Measurements from ENCODE around the gene PLPP3. TPM values are rescaled to one million over a fixed set of nuclear protein-coding genes. Genes with fewer than 3 reads are reported as not detected.

The PLPP3 gene
- total RNA-seq, 1 donor from 2014 or later = 198 TPM

DNA sequence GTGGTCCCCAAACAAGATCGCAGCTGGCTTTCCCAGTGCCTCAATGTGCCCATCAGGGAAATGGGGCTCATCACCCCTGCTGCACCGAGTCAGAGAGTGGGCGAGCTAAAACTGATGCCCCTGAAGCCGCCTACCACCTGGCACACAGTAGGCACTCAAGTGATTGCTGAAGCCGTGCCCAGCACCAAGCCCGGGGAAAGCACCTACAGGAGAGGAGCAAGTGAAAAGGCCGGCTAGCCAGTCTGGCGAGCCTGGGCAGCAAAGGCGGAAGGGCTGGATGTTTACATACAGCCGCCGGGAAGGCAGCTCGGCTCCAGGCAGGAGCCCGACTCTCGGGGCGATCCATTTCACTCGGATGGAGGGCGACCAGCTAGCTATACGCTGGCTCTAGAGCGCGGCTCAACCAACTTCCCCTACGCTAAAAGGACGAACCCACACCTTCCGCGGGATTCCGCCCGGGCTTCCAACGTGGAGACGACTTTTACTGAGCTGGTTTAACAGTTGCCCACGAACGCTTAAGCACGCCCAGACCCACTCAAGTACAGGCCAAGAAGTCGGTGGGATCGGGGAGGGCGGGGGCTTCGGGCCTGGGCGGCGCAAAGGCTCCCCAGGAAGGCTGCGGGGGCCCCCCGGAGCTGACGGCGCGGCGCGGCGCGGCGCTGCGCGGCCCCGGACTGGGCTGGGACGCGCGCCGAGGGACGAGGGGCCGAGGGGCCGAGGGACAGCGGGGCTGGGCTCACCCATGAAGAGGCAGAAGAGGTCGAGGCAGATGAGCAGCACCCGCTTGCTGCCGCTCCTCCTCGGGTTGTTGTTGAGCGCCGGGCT lies 1.0 kb downstream of the PLPP3 start:
- peak; percentile 11 for ATAC-seq
- DNase-seq (ENCODE audit: low spot score) = peak; percentile 73
- intact Hi-C loops (cut with DNase I) = no loop called here

GRCh38 chr1:56577406-56578137 lies 1.8 kb downstream of the PLPP3 start:
- peak; percentile 16 for ATAC-seq
- no peak for DNase-seq (ENCODE audit: low spot score)
- intact Hi-C loops (cut with DNase I) = no loop called here

DNA sequence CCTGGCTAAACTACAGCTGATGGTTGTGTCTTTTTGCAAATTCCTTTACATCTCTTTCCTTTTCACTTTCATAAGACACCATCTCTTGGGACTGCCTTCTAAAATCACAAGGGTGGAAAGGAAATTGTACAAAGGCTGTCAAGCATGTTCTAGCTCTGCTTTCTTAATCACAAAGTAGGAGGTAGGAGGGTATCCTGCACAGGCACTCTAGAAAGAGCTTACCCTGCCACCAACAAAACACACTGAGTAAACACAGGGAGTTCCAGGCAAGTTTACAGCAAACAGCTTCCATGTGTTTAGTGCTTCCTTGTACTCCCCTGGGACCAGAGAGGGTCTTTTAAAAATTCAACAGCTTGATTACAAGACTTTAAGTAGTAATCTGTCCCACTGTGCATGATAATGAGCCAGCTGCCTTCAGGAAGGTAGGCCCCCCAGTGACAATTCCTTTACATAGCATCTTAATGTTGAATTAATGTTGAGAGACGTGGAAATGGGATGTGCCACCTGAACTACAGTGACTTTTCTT lies 2.4 kb downstream of the PLPP3 start:
- ATAC-seq (peak; percentile 7), DNase-seq (ENCODE audit: low spot score) (no peak)
- intact Hi-C loops (cut with DNase I) = no loop called here

DNA sequence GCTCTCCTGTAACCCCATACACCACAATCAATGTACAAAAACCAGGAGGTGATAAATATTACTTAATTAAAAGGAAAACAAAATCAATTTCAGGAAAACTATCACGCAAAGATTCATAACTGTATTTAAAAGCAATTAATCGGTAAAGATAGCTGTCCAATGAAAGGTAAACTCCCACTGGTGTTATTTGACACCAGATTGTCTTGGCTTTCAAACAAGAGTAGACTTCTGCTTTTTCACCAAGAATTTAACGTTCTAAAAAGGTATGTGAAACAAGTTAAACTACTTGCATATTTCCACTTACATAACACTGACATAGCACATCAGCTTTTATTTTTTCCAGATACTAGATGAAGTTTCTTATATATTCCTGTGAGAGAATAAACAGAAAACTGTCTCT lies 3.5 kb downstream of the PLPP3 start:
- intact Hi-C loops (cut with DNase I) = no loop called here
- DNase-seq (ENCODE audit: low spot score) (no peak), ATAC-seq (no peak)

- intact Hi-C loops (cut with DNase I) = no loop called here
- no peak for DNase-seq (ENCODE audit: low spot score)
- no peak for ATAC-seq
Observed at GRCh38 chr1:56574794-56575193, 4.6 kb downstream of the PLPP3 start.

GRCh38 chr1:56573311-56573710 lies 6.1 kb downstream of the PLPP3 start:
- ATAC-seq (no peak), DNase-seq (ENCODE audit: low spot score) (no peak)
- intact Hi-C loops (cut with DNase I) = no loop called here

DNA sequence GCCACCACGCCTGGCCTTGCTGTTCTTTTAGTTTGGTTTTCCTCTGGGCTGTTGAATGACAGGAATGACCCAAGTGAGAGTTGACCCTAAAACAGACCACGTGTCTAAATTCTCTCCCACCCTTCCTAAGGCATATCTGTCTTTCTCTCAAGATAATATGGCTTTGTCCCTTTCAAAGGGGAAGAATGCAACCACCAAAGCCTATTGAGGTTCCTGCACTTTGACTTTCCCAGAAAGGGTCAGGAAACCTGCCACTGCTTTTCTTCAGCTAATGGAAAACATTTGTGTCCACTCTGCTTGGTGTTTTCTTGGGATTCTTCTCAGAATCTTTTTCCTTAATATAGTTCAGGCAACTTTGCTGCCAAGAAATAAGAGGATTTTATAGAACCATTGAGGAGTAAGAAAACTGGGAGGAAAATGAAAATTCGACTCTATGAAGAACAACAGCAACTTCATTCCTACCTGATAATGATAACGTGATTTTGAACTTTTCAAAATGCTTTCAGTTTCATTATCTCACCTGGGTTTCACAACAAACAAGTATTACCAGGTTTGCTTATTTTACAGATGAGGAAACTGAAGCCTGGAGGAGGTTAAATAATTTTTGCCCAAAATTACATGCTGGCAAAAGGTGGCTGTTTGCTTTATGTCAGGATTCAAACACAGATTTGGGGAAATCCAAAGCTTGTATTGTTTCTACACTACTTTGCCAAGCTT lies 6.9 kb downstream of the PLPP3 start:
- ATAC-seq (no peak), DNase-seq (ENCODE audit: low spot score) (no peak)
- intact Hi-C loops (cut with DNase I) = no loop called here

GRCh38 chr1:56571448-56571847 lies 7.9 kb downstream of the PLPP3 start:
- ATAC-seq = no peak
- intact Hi-C loops (cut with DNase I) = no loop called here
- DNase-seq (ENCODE audit: low spot score) = no peak

GRCh38 chr1:56570924-56571372 lies 8.4 kb downstream of the PLPP3 start:
- no peak for DNase-seq (ENCODE audit: low spot score)
- intact Hi-C loops (cut with DNase I) = no loop called here
- peak; percentile 39 for ATAC-seq

DNA sequence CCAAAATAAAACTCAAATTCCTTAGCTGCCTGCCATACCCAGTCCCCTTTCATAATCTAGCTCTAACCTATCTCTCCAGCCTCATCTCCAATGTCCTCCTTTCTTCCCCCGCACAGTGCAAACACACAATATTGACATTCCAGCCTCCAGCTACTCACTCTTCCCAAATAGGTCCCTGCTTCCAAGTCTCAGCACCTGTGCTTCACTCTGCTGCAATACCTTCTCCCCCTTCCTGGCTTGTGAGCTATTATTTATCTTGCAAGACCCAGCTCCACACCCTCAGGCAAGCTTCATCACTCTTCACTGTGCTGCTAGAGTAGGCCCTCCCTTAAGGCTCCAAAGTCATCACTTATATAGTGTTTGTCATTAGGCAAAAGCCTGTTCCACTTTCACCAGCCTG lies 9.7 kb downstream of the PLPP3 start:
- no peak for ATAC-seq

DNA sequence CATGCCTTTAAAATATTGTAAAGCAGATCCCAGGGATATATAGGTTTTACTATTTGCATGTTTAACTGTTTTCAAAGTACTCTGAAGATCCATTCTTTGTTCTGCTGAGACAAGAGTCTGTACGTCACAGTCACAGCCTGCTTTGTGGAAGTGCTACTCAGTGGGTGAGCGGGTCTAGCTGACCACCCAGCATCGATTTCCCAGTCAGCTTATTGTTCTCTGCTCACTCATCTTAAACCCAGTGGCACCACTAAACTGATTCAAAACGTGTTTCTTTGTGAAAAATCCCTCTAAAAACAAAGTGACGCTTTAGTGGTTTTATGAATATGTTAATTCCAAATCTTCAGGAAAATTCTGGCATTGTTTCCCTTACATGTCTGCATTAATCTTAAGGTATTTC lies 12.4 kb downstream of the PLPP3 start:
- ATAC-seq (no peak), DNase-seq (ENCODE audit: low spot score) (no peak)

More for the DNA sequence above, 9.7 kb downstream of the PLPP3 start:
- no peak for DNase-seq (ENCODE audit: low spot score)
- intact Hi-C loops (cut with DNase I) = no loop called here

DNA sequence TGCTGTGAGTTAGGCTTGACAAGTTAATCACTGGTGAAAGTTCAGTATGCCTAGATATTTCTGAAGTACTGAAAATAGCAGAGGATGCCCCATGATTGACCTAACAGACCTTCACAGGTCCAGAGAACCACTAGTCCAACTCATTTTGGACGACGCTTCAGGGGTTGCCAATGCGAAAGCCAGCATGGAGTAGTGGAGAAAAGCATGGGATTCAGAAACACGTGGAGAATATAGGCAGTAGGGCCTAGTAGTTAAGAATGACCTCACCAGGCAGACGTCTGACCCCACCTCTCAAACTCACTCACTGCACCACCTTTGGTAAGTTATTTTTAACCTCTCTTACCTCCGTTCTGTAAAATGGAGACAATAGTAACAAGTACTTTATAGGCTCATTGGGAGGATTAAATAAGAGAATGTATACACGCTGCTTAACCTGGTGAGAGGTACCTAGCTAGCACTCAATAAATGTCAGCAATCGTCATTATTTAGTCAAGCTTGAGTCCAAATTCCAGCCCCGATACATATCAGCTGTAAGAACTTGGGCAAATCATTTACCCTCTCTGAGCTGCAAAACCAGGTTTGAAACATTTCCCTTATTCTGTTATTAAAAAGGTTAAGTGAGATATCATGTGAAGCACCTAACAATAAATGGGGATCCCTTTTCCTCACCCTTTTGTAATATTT lies 13.2 kb downstream of the PLPP3 start:
- intact Hi-C loops (cut with DNase I) = no loop called here
- ATAC-seq (peak; percentile 8), DNase-seq (ENCODE audit: low spot score) (no peak)

More for the DNA sequence above, 12.4 kb downstream of the PLPP3 start:
- intact Hi-C loops (cut with DNase I) = no loop called here

GRCh38 chr1:56564615-56565014 lies 14.7 kb downstream of the PLPP3 start:
- intact Hi-C loops (cut with DNase I) = no loop called here
- ATAC-seq = no peak
- DNase-seq (ENCODE audit: low spot score) = no peak

DNA sequence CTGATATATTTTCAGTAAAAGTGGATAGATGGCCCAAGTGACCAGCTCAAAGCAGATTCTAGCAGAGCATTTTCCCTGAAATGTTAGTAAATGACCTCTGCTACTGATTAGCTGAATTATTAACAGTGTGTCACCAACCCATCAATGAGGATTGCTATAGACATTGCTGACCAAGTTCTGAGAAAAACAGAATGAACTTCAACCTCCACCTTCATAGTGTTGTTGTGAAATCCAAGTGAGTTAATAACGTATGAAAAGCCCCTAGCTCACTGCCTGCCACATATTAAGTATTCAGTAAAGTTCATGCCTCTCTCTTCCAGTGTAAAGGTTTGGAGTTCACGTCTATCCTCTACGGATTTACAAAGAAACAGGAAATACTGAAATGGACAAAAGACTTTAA lies 15.8 kb downstream of the PLPP3 start:
- DNase-seq (ENCODE audit: low spot score) (no peak), ATAC-seq (no peak)
- intact Hi-C loops (cut with DNase I) = no loop called here

- intact Hi-C loops (cut with DNase I) = no loop called here
- ATAC-seq (no peak), DNase-seq (ENCODE audit: low spot score) (no peak)
Observed at GRCh38 chr1:56562891-56563452, 16.4 kb downstream of the PLPP3 start.

DNA sequence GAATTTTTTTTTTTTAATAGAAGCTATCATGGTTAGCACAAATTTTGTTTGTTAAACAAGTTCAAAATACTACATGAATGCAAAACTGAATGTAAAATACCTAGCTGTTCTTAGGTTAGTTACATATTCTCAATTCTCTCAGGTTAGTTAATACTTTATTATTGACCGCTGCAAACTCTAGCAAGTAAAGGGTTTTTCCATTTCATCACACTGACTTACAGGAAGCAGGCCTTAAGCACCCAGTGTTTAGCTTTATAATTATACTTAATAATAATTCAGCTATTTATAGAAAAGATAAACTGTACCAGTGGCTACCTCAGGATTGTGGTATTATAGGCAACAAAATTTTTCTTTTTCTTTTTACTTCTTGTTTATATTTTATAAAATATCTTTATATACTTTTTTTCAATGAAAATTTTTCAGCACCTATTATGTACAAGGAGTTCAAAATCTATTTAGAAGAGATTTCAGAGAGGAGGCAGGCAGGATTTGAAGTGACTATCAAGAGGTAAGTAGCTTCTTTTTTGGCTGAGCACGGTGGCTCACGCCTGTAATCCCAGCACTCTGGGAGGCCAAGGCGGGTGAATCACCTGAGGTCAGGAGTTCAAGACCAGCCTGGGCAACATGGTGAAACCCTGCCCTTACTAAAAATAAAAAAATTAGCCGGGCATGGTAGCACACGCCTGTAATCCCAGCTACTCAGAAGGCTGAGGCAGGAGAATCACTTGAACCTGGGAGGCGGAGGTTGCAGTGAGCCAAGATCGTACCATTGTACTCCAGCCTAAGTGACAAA lies 17.9 kb downstream of the PLPP3 start:
- DNase-seq (ENCODE audit: low spot score) (no peak), ATAC-seq (no peak)
- intact Hi-C loops (cut with DNase I) = no loop called here

- ATAC-seq = no peak
- no peak for DNase-seq (ENCODE audit: low spot score)
- intact Hi-C loops (cut with DNase I) = no loop called here
Observed at GRCh38 chr1:56557746-56558145, 21.6 kb downstream of the PLPP3 start.

- ATAC-seq = no peak
- DNase-seq (ENCODE audit: low spot score) = no peak
- intact Hi-C loops (cut with DNase I) = no loop called here
Observed at GRCh38 chr1:56555448-56555847, 23.9 kb downstream of the PLPP3 start.
